ENCODE results near the gene PAX5.

Gene PAX5

DNA sequence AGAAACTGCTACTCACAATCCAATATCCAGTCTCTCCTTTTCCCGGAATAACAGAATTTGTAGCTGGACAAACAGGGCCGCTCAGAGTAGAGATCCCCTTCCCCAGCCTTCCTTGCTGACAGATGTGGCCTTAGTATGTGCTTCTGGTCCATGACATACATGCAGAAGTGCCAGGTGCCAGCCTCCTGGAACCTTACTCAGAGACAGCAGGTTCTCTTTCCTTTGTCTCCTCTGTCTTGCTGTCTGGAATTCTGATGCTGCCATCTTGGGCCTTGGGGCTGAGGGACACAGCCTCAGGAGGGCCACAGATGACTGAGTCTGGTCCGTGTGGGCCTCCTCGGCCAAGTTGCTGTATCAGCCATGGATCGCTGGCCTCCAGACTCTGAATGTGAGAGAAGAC lies 210.1 kb downstream of the PAX5 start:
- no peak for DNase-seq

DNA sequence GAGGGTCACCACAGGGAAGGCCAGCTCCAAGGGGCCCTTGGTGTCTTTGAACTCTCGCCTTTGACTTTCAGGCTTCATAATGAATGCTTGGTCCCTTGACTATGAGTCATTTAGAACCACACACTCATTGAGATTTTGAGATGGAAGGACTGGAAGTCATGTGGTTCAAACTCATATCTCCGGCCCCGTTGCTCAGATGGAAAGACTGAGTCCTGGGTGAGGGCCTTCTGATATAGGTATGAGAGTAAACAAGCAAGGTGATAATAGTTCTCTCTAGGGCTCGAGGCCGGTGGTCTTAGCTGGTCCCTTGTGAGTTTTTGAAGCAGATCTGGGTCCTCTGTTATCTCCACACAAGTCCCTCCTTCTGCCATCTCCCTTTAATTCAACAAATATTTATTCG lies 210.6 kb downstream of the PAX5 start:
- DNase-seq, result no peak

DNA sequence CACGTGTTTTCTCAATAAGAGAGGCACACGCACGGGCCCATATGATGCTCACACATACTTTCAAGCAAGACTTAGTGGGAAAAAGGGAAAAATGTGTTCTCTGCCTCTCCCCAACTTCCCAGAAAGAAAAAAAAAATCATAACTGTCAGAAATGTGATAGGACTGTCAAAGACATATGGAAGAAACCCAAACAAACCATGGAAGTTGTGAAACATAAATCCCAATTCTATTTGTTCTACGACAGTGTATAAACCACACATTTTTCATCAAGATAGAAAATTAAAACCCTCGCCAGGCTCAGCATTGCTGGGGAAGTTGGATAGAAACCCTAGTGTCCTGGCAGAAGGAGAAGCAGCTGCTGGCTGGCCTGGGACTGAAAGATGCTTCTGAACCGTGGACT lies 211.9 kb downstream of the PAX5 start:
- DNase-seq, result no peak

DNA sequence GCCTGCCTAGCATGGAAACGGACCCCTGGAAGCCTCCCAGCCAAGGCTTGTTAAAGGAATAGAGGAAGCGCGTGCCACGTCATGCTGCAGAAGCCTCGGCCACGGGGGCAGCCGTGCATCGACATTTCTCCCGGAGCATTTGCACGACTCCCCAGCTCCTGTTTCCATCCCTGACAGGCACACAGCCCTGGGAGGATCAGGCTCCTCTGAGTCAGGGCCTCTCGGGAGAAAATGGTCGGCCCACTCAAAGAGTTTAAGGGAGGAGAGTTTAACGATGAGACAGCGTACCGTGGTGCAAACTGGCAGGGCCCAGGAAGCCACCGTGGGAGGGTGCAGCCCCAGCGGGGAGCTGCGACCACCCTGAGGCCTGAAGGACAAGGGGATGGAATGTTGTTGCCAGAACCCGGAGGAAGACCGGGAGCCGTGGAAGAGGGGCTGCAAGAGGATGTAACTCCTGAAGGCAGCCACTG lies 213.6 kb downstream of the PAX5 start:
- no peak for DNase-seq

DNA sequence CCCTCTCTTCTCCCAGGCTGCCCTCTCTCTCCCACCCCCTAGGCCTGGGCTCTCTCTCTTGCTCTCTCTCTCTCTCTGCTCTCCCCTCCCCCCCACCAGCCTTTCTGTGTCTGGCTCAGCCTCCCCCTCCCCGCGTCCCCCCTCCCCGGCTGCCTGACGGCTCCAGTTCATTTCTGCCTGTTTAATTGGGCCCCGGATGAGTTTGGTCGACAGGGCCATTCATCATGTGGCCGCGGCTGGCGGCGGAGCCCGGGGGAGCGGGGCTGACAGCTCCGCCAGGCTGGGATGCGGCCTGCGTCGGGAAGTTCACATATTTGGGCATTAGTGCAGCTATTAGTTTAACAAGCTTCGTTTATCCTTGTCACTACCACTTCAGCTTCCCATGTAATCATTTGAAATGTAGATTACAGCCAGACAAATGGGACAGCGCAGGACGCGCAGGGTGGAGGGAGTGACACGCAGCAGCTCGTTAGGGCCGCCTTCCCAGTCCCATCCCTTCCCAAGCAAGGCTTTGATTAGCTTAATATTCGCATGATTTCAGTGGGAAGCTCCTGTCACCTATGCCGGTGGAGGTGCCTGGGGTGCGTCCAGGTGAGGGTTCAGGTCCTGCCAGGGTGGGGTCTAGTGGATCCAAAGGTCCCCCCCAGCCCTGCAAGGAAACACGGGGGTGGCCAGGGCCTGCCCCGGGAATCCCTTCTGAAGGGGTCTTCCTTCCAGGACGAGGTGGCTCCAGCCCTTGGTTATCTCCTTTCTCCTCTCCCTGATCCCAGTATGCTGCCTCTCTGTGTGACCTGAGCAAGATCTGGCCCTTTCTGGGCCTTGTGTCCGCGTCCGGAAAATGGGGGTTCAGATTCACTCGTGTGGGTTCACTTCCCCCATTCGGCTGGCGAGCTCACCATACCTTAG lies 214.8 kb downstream of the PAX5 start:
- no peak for DNase-seq

DNA sequence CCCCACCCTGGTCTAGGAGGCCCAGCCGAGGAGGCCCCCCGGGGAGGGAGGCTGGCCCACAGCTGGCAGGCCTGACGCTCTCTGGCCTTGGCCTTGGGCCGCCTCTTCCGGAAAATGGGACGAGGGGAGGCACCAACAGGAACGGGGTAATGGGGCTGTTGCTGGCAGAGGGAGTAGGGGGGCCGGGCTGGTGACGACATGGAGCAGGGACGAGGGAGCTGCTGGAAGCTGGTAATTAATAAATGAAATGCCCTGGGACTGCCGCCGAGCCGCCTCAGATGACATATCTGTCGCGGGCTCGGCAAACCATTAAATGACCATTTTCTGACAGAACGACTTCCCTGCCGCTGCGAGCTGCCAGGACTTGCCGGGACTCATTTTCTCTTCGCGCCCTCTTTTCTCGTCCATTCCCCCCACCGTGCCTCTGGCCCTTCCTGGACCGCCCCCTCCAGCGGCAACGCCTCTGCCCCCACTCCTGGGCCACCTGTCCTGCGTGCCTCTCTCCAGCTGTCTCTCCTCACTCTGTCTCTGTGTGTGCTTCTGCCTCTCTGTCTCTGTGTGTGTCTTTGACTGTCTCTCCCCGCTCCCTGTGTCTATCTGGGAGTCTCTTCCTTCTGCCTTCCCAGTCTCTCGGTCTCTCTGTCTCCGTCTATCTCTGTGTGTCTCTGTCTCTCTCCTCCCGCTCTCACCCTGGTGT lies 215.7 kb downstream of the PAX5 start:
- DNase-seq, result no peak

DNA sequence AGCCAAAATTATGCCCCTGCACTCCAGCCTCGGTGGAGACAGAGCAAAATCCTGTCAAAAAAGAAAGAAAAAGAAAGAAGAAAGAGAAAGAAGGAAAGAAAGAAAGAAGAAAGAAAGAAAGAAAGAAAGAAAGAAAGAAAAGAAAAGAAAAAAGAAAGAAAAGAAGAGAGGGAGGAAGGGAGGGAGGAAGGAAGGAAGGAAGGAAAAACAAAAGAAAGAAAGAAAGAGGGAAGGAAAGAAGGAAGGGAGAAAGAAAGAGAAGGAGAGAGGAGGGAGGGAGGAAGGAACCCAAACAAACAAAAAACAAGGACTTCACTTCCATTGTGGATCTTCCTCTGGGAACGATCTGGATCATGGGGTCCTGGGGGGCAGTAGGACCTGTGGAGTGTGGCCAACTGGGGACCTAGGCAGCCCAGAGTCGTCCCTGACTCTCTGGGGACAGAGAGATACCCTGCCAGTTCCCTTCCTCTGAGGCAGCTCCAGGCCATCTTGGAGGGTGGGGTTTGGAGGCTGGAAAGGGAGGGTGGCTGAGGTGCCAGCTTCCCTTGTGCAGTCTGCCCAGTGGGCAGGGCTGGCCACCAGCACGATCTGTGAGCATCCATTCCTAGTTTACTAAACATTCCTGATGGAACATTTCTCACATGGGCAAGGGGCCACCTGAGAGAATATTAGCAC lies 216.8 kb downstream of the PAX5 start:
- DNase-seq, result no peak

DNA sequence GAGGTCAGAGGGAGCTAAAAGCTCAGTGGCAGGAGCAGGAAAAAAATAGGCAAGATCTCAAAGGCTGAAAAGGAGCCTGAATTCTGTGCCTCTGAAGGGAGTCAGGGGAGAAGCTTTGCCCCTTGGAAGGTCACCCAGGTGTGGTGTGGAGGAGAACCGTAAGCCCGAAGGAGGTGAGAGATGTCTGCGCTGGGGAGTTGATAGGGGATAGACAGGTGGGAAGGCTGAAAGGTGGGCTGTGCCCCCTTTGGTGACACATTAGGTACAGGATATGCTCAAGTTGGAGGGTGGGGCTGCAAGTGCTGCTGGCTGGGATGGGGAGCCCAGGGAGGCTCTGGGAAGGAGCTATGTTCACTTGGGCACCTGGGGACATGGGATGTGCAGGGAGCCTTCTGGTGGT lies 217.7 kb downstream of the PAX5 start:
- DNase-seq, result no peak

DNA sequence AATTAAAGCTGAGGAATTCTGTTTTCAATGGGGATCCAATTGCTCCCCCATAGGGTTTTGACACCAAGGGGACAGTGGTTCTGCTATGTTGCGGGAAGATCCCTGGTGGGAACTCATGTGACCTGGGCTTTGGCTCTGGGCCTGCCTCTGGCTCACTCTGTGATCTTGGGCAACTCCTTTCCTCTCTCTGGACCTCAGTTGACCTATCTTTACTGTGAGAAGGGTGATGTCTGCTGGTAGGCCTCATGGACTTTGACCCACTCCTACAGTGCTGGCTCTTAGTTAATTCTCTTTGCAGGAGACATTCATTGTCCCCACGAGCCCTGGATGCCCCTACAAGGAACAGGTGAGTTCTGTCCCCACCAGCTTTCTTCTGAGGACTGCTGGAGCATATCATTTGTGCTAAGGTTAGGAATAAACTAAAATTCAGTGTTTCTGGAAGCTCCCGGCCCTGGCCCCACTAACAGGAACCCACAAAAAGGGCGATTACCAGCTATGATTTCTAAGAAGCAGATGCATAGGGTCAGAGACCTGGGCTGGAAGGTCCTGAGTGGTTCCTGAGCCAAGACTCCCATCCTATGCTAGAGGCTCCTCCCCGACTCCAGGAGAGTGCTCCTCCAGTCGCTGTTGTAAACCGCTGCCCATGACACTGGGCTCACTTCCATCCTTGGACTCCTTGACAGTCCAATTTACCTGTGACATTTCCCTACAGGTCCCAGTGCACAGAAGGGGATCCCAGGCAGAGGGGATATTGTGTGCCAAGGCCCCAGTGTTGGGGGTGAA lies 218.3 kb downstream of the PAX5 start:
- DNase-seq, result no peak

DNA sequence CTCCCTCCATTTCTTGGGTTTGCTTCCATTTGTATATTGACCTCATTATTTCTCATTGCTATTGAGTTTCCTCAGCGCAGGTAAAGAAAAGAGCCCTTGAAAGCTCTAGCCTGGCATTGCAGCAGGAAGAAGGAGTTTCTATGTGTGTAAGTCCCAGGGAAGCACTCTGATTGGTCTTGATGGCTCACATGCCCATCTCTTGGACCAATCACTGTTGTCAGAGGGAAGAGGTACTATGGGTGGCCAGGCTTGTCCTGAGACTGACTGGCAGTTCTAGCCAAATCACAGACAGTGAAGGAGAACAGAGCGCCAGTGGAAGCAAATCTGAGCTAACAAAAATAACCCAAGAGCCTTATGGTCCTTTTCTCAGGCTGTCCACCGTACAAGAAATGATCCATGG lies 219.0 kb downstream of the PAX5 start:
- DNase-seq, result no peak

DNA sequence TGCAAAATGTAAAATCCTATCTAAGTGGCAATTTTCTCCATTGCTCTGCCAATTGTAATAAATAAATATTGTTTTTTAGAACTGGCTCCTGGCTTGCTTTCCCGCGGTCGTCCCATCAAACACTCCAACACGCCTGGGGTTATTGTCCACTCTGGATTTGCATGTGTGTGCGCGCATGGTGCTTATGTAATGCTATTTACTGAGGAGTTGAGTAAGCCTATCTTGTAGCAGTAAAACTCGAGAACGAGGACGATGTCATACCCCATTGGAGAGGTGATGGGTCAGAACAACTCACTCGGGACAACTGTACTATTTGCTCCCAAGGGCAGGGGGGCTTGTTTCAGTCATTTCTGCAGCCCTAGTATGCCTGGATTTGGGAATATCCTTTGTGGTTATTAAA lies 220.9 kb downstream of the PAX5 start:
- DNase-seq, result no peak

DNA sequence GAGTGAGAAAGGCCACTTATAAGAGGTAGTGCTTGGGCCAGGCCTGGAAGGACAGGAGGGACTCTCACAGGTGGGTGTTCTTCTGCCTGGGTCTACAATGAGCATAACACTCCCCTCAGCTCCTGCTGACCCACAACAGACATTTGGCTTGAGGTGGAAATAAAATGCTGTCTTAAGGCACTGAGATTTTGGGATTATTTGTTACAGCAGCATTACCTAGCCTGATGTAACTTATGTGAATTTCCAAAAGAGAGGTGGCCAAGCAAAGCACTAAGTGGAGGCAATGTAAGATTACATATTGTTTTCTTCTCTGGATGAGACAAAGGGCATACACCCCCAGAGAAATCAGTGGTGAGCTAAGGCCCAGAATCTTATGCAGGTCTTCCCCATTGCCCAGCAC lies 221.5 kb downstream of the PAX5 start:
- no peak for DNase-seq

DNA sequence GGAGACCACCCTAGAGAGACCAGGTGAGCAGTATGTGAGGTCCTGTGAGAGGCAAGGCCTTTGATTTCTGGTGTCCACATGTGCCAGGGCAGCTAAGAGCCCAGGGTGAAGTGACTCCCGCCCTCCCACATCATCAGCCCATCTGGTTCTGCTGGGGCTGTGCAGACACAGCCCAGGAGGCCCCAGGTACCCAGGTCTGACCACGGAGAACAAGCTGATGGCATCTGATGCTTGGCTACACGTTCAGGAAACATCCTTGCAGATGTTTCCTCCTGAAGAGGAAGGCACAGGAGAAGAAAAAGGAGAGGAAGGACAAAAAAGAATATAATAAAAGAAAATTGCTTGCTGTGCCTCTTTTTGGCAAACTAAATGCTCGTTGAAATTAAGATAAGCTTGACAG lies 225.8 kb downstream of the PAX5 start:
- no peak for DNase-seq

DNA sequence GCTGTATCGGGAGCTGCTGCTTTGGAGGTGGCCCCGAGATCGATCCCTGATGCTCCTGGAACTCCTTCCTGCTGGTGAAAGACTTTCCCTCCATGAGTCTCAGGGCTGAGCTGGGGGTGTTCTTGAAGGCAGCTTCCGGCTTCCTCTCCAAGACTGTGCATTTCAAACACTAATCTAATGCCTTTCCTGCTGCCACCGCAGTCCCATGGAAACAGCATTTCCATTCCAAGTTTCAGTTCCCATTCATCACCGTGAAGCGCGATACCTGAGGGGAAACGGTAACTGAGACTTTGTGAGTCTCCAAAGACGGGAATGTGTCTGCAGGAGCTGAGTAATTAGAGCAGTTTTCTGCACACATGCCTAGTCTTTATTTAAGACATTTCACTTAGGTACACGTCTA lies 230.1 kb downstream of the PAX5 start:
- no peak for DNase-seq

DNA sequence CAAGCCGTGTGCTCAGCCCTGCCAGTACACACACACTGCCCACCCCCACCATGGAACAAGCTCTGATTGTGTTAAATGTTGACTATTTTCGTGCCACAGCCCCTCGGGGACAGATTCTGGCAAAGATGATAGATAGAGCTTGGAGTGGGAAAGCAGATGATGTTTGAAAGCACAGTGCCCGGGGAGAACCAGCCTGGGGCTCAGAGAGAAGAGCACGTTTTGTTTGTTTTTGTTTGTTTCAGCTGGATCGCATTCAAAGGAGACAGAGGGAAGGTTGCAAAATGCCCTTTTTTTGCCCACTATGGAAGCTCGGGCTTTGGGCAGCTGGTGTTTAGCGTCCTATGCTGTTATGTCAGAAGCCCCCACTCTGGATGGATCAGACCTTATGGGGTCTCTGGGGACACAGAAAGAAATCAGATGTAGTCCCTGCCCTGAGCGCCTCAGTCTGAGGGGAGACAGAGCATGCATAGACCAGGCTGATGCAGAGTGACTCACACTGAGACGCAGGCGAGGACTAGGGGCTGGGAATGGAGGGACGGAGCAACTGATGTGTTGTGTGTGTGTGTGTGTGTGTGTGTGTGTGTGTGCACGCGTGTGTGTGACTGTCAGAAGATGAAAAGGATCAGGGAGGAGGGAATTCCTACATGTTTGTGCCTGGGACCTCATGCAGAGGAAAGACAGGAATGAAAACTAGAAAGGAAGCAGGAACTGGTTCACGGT lies 231.7 kb downstream of the PAX5 start:
- DNase-seq, result no peak

DNA sequence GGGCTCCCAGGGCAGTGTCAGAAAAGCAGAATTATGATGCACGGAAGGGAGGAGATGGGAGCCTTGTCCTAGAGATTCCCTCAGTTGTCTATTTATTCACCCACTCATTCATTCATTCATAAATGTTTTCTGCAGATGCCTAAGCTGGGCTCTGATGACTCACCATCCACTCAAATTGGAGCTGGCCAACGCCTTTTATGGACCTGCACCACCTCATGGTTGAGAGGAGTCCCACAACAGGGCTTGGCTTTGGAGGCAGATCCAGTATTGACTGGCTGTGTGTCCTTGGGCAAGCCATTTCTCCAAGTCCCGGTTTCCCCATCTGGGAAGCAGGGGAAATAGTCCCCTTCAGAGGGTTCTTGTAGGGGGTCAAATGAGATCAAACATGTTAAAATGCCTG lies 233.6 kb downstream of the PAX5 start:
- no peak for DNase-seq

DNA sequence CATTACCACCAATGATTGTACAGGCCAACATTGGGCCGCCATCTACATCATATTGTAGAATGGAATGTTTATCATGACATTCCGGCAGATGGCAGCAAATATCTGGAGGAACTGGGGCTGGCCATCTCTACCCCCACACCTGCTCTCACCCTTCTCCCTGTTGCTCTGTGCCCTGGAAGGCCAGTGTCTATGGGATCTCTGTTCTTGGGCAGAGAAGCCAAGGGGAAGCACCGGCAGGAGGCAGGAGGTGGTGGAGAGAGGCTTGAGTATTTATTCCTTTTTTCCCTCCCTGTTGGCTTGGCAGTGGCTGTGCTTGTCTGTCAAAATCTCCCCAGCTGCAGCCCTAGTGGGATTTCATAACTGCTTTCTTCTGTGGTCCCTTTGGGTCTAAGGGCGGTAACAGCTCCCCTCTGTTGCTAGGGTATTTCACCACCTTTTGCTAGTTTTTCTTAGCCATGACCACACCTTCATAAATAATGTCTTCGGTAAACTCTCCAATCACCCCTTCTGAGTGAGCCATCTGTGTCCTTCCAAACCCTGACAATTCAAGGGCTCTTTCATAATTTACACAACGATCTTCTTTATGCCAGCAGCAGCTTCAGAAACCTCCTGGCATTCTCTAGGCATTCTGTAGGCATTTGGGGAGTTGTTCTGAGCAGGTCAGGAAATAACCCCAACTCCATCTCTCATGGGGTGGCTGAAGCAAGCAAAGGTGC lies 235.6 kb downstream of the PAX5 start:
- no peak for DNase-seq

DNA sequence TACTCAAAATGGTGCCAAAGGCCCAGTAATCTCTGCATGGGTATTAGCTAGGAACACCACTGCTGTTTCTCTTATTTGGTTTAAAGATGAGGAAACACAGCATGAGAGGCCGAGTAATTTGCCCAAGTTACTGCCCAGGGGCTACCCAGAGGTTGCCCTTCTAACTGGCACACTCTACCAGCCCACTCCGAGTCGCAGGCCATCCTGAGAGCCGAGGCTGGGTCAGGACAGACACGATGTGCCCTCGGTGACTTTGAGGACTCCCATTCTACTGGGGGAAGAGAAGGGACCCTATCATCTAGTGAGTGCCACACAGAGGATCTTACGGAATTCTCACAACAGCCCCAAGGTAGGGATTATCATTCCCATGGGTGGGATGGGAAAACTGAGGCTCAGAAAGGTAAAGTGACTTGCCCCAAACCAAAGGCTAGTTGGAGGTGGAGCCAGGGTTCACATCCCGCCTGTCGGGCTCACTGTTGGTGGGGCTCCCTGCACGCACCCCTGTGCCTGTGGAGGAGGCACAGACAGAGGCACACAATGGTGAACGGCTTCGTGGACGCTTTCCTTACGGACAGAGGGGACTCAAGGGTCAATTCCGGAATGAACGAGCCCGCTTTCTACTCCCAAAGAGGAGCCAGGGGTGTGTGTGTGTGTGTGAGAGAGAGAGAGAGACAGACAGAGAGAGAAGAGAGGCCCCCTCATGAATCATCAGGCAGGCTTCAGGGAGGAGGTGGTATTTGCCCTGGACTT lies 236.4 kb downstream of the PAX5 start:
- DNase-seq, result no peak

DNA sequence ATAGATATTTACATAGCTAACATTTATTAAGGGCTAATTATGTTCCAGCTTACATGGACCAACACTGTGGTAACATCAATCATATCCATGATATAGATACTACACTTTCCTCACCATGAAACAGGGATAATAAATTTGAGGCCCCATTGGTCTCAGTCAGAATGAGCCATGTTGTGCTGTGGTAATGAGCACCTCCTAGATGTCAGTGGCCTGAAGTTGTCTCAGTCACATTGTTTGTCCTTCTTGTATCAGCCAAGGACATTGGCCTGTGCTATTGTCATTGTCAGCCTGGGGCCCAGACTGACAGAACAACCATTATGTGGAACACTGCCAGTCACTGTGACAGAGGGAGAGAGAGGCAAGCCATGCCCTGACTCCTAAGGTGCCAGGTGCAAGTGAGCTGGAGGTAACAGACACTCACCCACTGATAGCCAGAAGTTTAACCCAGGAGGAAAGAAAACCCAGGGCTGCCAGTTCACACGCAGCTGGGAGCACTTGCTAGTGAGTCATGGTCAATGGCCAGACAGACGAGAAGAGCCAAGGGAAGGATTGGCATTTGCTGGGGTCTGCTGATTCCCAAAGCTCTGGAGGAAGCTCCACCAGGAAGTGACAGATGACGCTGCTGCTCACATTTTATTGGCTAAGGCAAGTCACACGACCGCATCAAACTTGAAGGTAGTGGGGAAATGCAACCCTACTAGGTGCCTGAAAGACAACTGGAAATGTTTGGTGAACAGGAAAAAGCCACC lies 237.2 kb downstream of the PAX5 start:
- no peak for DNase-seq

DNA sequence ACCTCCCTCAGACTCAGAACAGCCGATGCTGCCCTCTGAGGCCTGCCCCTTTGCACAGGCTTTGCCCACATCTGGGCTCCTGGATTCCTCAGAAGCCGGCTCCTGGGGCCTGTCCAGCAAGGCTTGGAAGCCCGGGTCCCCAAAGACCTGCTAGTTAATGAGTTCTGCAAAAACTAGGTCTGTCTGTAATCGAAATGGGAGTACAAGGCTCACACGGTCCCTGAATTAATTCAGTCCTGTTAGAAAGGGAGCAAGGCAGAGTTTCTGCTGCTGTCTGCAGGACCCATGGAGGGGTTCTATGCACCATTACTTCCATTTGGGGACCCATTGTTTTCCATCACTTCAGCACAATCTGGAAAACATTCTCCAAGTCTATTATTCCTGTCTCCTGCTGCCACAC lies 239.6 kb downstream of the PAX5 start:
- no peak for DNase-seq
